ENCODE results near the gene ACSL4.

Gene ACSL4

DNA sequence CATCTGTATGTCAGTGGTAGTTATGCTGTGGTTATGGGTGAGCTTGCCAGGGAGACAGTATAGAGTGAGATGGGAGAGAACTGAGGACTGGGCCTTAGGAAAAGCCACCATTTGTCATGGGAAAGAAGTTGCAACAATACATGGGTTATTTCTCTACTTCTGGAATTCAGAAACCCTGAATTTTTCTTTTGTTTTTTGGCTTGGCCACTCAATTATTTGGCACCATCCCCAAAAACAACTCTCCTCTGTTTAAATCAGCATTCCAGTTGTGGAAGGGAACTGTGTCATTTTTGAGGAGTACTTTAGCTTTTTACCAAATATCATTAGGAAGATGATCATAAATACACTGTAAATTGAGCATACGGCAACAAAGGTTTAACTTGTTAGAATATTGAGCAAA is 41.1 kb upstream of the ACSL4 start:
- TF ChIP-seq FOXM1 (IDR thresholded peaks at IDR 0.05; ENCODE audit: borderline replicate concordance) (no peak), TARDBP (IDR thresholded peaks at IDR 0.05) (no peak), ARNT (IDR thresholded peaks at IDR 0.05) (no peak), CTBP1 (IDR thresholded peaks at IDR 0.05; ENCODE audit: borderline replicate concordance) (no peak), FOXK2 (IDR thresholded peaks at IDR 0.05) (no peak), LEF1 (IDR thresholded peaks at IDR 0.05; ENCODE audit: borderline replicate concordance) (no peak), HDGF (IDR thresholded peaks at IDR 0.05; ENCODE audit: borderline replicate concordance) (no peak), SUZ12 (IDR thresholded peaks at IDR 0.05) (no peak), L3MBTL2 (conservative IDR thresholded peaks at IDR 0.05) (no peak), ZNF384 (IDR thresholded peaks at IDR 0.05) (no peak)
- TF ChIP-seq, protein P1, sequence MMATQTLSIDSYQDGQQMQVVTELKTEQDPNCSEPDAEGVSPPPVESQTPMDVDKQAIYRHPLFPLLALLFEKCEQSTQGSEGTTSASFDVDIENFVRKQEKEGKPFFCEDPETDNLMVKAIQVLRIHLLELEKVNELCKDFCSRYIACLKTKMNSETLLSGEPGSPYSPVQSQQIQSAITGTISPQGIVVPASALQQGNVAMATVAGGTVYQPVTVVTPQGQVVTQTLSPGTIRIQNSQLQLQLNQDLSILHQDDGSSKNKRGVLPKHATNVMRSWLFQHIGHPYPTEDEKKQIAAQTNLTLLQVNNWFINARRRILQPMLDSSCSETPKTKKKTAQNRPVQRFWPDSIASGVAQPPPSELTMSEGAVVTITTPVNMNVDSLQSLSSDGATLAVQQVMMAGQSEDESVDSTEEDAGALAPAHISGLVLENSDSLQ (IDR thresholded peaks at IDR 0.05), result no peak
- DNase-seq (ENCODE audit: extremely low spot score), result no peak
- POLR2A ChIA-PET, result no interaction called here
- CTCF ChIA-PET, result no interaction called here

DNA sequence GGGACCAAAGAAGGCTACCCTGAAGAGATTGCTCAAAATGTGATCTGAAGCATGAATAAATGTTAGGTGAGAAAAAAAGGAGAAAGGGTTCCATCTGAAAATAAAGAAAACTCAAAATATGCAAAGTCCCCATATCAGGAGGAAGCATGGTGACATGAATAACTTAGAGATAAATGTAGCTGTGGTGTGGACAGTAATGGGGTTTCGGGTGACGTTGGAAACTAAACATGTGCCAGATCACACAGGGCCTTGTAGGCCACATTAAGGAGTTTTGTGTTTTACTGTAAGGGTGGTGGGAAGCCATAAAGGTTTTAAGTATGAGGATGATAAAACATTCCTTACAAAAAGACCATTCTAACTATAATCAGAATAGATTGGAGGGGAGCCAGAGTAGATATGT is 40.3 kb upstream of the ACSL4 start:
- DNase-seq (ENCODE audit: extremely low spot score), result no peak
- ChIA-PET POLR2A (no interaction called here), CTCF (interaction anchor here (0.6 kb wide), 1 partner anchor 40 kb away, joined by 5 read pairs; no protein-coding TSS in a partner anchor)
- TF ChIP-seq TARDBP (IDR thresholded peaks at IDR 0.05) (no peak), ZNF384 (IDR thresholded peaks at IDR 0.05) (no peak), NFRKB (IDR thresholded peaks at IDR 0.05) (no peak), FOXK2 (IDR thresholded peaks at IDR 0.05) (no peak), HDGF (IDR thresholded peaks at IDR 0.05; ENCODE audit: borderline replicate concordance) (no peak)
- TF ChIP-seq, protein P1 (IDR thresholded peaks at IDR 0.05), result no peak

- POLR2A ChIA-PET, result no interaction called here
- CTCF ChIA-PET, result no interaction called here
- no peak for TF ChIP-seq CTBP1 (IDR thresholded peaks at IDR 0.05; ENCODE audit: borderline replicate concordance)
- TF ChIP-seq SP1 (IDR thresholded peaks at IDR 0.05), result no peak
- no peak for TF ChIP-seq ARNT (IDR thresholded peaks at IDR 0.05)
- no peak for TF ChIP-seq BHLHE40 (IDR thresholded peaks at IDR 0.05; ENCODE audit: borderline replicate concordance)
- TF ChIP-seq ZNF384 (IDR thresholded peaks at IDR 0.05), result no peak
- no peak for TF ChIP-seq NFRKB (IDR thresholded peaks at IDR 0.05)
- TF ChIP-seq SUZ12 (IDR thresholded peaks at IDR 0.05), result no peak
- TF ChIP-seq ELF4 (IDR thresholded peaks at IDR 0.05), result no peak
- TF ChIP-seq, protein P1 (IDR thresholded peaks at IDR 0.05), result no peak
- TF ChIP-seq HDGF (IDR thresholded peaks at IDR 0.05; ENCODE audit: borderline replicate concordance), result no peak
- TF ChIP-seq FOXM1 (IDR thresholded peaks at IDR 0.05; ENCODE audit: borderline replicate concordance), result no peak
- TF ChIP-seq L3MBTL2 (conservative IDR thresholded peaks at IDR 0.05), result no peak
- no peak for TF ChIP-seq FOXK2 (IDR thresholded peaks at IDR 0.05)
- DNase-seq (ENCODE audit: extremely low spot score), result no peak
Measured at GRCh38 chrX:109770780-109771179, 37.7 kb upstream of the ACSL4 start.

DNA sequence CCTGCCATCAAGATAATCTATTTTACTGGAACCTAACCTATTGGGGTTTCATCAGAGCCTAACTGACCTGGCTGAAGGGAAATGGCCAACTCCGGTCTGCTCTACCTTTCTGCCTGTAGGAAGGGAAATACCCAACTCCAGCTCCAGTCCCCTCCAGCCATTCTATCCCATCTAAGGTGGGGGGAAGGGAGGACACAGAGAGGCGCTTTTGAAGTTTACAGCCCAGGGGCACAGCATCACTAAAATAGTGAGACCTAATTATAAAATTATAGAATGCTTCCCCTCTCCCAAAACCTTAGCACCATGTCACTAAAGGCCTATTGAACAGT is 27.8 kb upstream of the ACSL4 start:
- TF ChIP-seq FOXA1 (IDR thresholded peaks at IDR 0.05), result no peak
- no peak for TF ChIP-seq HDGF (IDR thresholded peaks at IDR 0.05; ENCODE audit: borderline replicate concordance)
- TF ChIP-seq NFRKB (IDR thresholded peaks at IDR 0.05), result no peak
- TF ChIP-seq ELF4 (IDR thresholded peaks at IDR 0.05), result no peak
- no peak for TF ChIP-seq L3MBTL2 (conservative IDR thresholded peaks at IDR 0.05)
- TF ChIP-seq FOXK2 (IDR thresholded peaks at IDR 0.05), result no peak
- no peak for TF ChIP-seq SUZ12 (IDR thresholded peaks at IDR 0.05)
- no peak for TF ChIP-seq CTBP1 (IDR thresholded peaks at IDR 0.05; ENCODE audit: borderline replicate concordance)
- TF ChIP-seq, protein P1 (IDR thresholded peaks at IDR 0.05), result no peak
- no peak for TF ChIP-seq SP1 (IDR thresholded peaks at IDR 0.05)
- no peak for TF ChIP-seq BHLHE40 (IDR thresholded peaks at IDR 0.05; ENCODE audit: borderline replicate concordance)
- no peak for TF ChIP-seq LEF1 (IDR thresholded peaks at IDR 0.05; ENCODE audit: borderline replicate concordance)
- no peak for TF ChIP-seq ZNF384 (IDR thresholded peaks at IDR 0.05)
- no peak for TF ChIP-seq TARDBP (IDR thresholded peaks at IDR 0.05)
- POLR2A ChIA-PET, result interaction anchor here (0.7 to 2.2 kb wide), 2 partner anchors 12 to 27 kb away, joined by 3 to 6 read pairs; partner anchors contain the start of gene ACSL4
- DNase-seq (ENCODE audit: extremely low spot score), result no peak
- CTCF ChIA-PET, result interaction anchor here (0.7 kb wide), 1 partner anchor 26 kb away, joined by 3 read pairs; no protein-coding TSS in a partner anchor

GRCh38 chrX:109760209-109760921 is 27.3 kb upstream of the ACSL4 start:
- ChIA-PET CTCF (interaction anchor here (0.7 kb wide), 1 partner anchor 97 kb away, joined by 3 read pairs; no protein-coding TSS in a partner anchor), POLR2A (interaction anchor here (0.6 to 2.2 kb wide), 3 partner anchors 12 to 47 kb away, joined by 3 to 6 read pairs (median 3); partner anchors contain the start of gene ACSL4)
- DNase-seq (ENCODE audit: extremely low spot score), result no peak
- TF ChIP-seq L3MBTL2 (conservative IDR thresholded peaks at IDR 0.05) (no peak), NFRKB (IDR thresholded peaks at IDR 0.05) (no peak)

DNA sequence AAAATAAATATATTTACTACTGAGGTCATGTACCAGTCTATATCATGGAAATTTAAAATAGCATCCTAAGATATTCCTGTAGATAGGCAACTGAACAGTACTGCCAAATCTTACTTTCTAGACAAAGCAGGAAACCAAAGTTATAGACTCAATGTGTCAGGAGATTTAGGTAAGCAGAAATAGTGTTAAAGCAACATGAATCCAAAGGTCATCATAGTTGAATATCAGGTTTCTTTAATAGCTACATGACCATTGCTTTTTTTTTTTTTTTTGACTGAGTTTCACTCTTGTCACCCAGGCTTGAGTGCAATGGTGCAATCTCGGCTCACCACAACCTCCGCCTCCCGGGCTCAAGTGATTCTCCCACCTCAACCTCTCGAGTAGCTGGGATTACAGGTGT is 20.2 kb upstream of the ACSL4 start:
- ChIA-PET POLR2A (no interaction called here), CTCF (no interaction called here)

More for the DNA sequence above, 20.2 kb upstream of the ACSL4 start:
- TF ChIP-seq SUZ12 (IDR thresholded peaks at IDR 0.05) (no peak), L3MBTL2 (conservative IDR thresholded peaks at IDR 0.05) (no peak), FOXK2 (IDR thresholded peaks at IDR 0.05) (no peak), ELF4 (IDR thresholded peaks at IDR 0.05) (no peak), FOXA1 (IDR thresholded peaks at IDR 0.05) (no peak), HDGF (IDR thresholded peaks at IDR 0.05; ENCODE audit: borderline replicate concordance) (no peak), LEF1 (IDR thresholded peaks at IDR 0.05; ENCODE audit: borderline replicate concordance) (no peak), CTBP1 (IDR thresholded peaks at IDR 0.05; ENCODE audit: borderline replicate concordance) (no peak), ZNF384 (IDR thresholded peaks at IDR 0.05) (no peak), FOXM1 (IDR thresholded peaks at IDR 0.05; ENCODE audit: borderline replicate concordance) (no peak), TARDBP (IDR thresholded peaks at IDR 0.05) (no peak), BHLHE40 (IDR thresholded peaks at IDR 0.05; ENCODE audit: borderline replicate concordance) (no peak)
- no peak for DNase-seq (ENCODE audit: extremely low spot score)
